GM23338 (cell line): ENCODE measurements around the gene SCRG1. TPM values are rescaled to one million over a fixed set of nuclear protein-coding genes. Genes with fewer than 3 reads are reported as not detected.

Experiments used
- ATAC-seq: fragments of 200-7000 bp; cut with Tn5 transposase; 3 replicates; pipeline ENCODE4 v1.9.1; 2020
- DNase-seq: peaks from one replicate; pipeline ENCODE4 v3.0.0-alpha.2; 2015; ENCODE audit warnings: low spot score
- H2AFZ ChIP-seq: fragments of 200-600 bp; sonication (generic); 2 replicates; pipeline ENCODE4 v1.8.0; 2016; ENCODE audit warnings: antibody characterized with exemption, mild to moderate bottlenecking, moderate library complexity
- H3F3A ChIP-seq: fragments of 200-600 bp; sonication (generic); replicated peaks from 2 replicates; pipeline ENCODE4 v1.8.0; 2017; ENCODE audit warnings: antibody characterized with exemption, mixed run types, low read depth
- H3K27ac ChIP-seq: fragments of 200-600 bp; sonication (generic); 2 replicates; pipeline ENCODE4 v1.6.1; 2016; ENCODE audit warnings: low read depth
- H3K27me3 ChIP-seq: fragments of 200-600 bp; sonication (generic); 2 replicates; pipeline ENCODE4 v1.8.0; 2016; ENCODE audit warnings: mild to moderate bottlenecking, mixed run types, moderate library complexity; ENCODE audit not compliant: insufficient read depth
- H3K36me3 ChIP-seq: fragments of 200-600 bp; sonication (generic); 2 replicates; pipeline ENCODE4 v1.8.0; 2016; ENCODE audit warnings: mild to moderate bottlenecking; ENCODE audit not compliant: insufficient read depth
- H3K4me1 ChIP-seq: fragments of 200-600 bp; sonication (generic); 2 replicates; pipeline ENCODE4 v1.8.0; 2016; ENCODE audit warnings: mild to moderate bottlenecking, moderate library complexity; ENCODE audit not compliant: insufficient read depth
- H3K4me2 ChIP-seq: fragments of 200-600 bp; sonication (generic); 2 replicates; pipeline ENCODE4 v1.7.1; 2017; ENCODE audit warnings: mixed run types
- H3K4me3 ChIP-seq: fragments of 200-600 bp; sonication (generic); 2 replicates; pipeline ENCODE4 v1.6.1; 2016; ENCODE audit warnings: mixed run types
- H3K79me2 ChIP-seq: fragments of 200-600 bp; sonication (generic); replicated peaks from 2 replicates; pipeline ENCODE4 v1.8.0; 2017; ENCODE audit warnings: mild to moderate bottlenecking; ENCODE audit not compliant: insufficient read depth
- H3K9me2 ChIP-seq: fragments of 200-600 bp; sonication (generic); 2 replicates; pipeline ENCODE4 v1.8.0; 2017; ENCODE audit not compliant: insufficient read depth
- H4K20me1 ChIP-seq: fragments of 200-600 bp; sonication (generic); replicated peaks from 2 replicates; pipeline ENCODE4 v1.8.0; 2017; ENCODE audit warnings: mild to moderate bottlenecking; ENCODE audit not compliant: insufficient read depth
- H3K27ac Mint-ChIP-seq: 2 replicates; pipeline ENCODE4 v1.8.0; 2020; ENCODE audit warnings: inconsistent platforms, mild to moderate bottlenecking, moderate library complexity, mixed read lengths
- H3K27me3 Mint-ChIP-seq: 3 replicates; pipeline ENCODE4 v1.8.0; 2022; ENCODE audit warnings: low read depth, mild to moderate bottlenecking, moderate library complexity, mixed read lengths, inconsistent platforms; ENCODE audit not compliant: insufficient read depth, poor library complexity
- H3K36me3 Mint-ChIP-seq: 3 replicates; pipeline ENCODE4 v1.8.0; 2021; ENCODE audit warnings: low read depth, mild to moderate bottlenecking, inconsistent platforms, moderate library complexity, mixed read lengths
- H3K4me1 Mint-ChIP-seq: 3 replicates; pipeline ENCODE4 v1.8.0; 2020; ENCODE audit warnings: mild to moderate bottlenecking, inconsistent platforms, mixed read lengths
- H3K4me3 Mint-ChIP-seq: 3 replicates; pipeline ENCODE4 v1.8.0; 2021; ENCODE audit warnings: moderate library complexity, mild to moderate bottlenecking, inconsistent platforms, mixed read lengths
- H3K9me3 Mint-ChIP-seq: 3 replicates; pipeline ENCODE4 v1.8.0; 2020; ENCODE audit warnings: moderate library complexity, mild to moderate bottlenecking, inconsistent platforms, mixed read lengths
- EZH2 ChIP-seq: fragments of 200-600 bp; sonication (generic); IDR thresholded peaks from one replicate; pipeline ENCODE4 v1.8.0; 2017; ENCODE audit warnings: antibody characterized with exemption, mild to moderate bottlenecking, low read depth; ENCODE audit not compliant: unreplicated experiment
- JUNB ChIP-seq: IDR thresholded peaks from one replicate; pipeline ENCODE4 v1.6.1; 2016; ENCODE audit warnings: antibody characterized with exemption; ENCODE audit not compliant: unreplicated experiment
- NANOG ChIP-seq: IDR thresholded peaks from 2 replicates; pipeline ENCODE4 v1.6.1; 2016; ENCODE audit warnings: antibody characterized with exemption, borderline replicate concordance
- POLR2AphosphoS5 ChIP-seq: IDR thresholded peaks from 2 replicates; pipeline ENCODE4 v1.6.1; 2016; ENCODE audit warnings: antibody characterized with exemption, low read depth
- REST ChIP-seq: IDR thresholded peaks from one replicate; pipeline ENCODE4 v1.6.1; 2018; ENCODE audit warnings: antibody characterized with exemption; ENCODE audit not compliant: unreplicated experiment
- STAT1 ChIP-seq: IDR thresholded peaks from one replicate; pipeline ENCODE4 v1.6.1; 2016; ENCODE audit warnings: antibody characterized with exemption; ENCODE audit not compliant: unreplicated experiment
- ZNF114 ChIP-seq: fragments of 250-450 bp; sonication (Bioruptor Pico); IDR thresholded peaks from 2 replicates; pipeline ENCODE4 v1.5.0; 2020; ENCODE audit warnings: mild to moderate bottlenecking, moderate library complexity
- ZNF331 ChIP-seq: fragments of 250-450 bp; sonication (Bioruptor Pico); IDR thresholded peaks from 2 replicates; pipeline ENCODE4 v1.5.0; 2020; ENCODE audit warnings: low read depth, mild to moderate bottlenecking, moderate library complexity
- polyA plus RNA-seq: library from polyadenylated mRNA; unstranded; fragments of >200 nt; fragmentation: Nextera tagmentation; extraction: Ambion mirVana; gene quantifications from 2 replicates; pipeline ENCODE4 v1.2.1, GENCODE V29; 2016
- total RNA-seq: library from RNA; depleted of rRNA; stranded (reverse); fragments of >200 nt; shearing (Covaris generic); gene quantifications from 2 replicates; pipeline ENCODE4 v1.2.3, GENCODE V29; 2014
- TF ChIP-seq, protein P1 (sequence below): IDR thresholded peaks from 2 replicates; pipeline ENCODE4 v1.6.1; 2016; ENCODE audit warnings: antibody characterized with exemption
- TF ChIP-seq, protein P2 (sequence below): fragments of 250-450 bp; sonication (Bioruptor Pico); IDR thresholded peaks from 2 replicates; pipeline ENCODE4 v1.5.0; 2020; ENCODE audit warnings: mild to moderate bottlenecking, moderate library complexity
- TF ChIP-seq, protein P3 (sequence below), 2 experiments: fragments of 200-600 bp in 1 of 2; sonication (generic) in 1 of 2; conservative IDR thresholded peaks; 2 replicates each; pipeline versions ENCODE4 v1.5.1 to v1.6.1; 2016 to 2017; ENCODE audit warnings: antibody characterized with exemption in 2 of 2, low read depth in 2 of 2, mild to moderate bottlenecking in 2 of 2, moderate library complexity in 1 of 2

SCRG1 gene
- total and polyA plus RNA-seq, 2 experiments from 2014 or later, result 0.45 TPM; not detected in 1

GRCh38 chr4:173413036-173413435 lies 14.1 kb upstream of the SCRG1 start:
- TF ChIP-seq, protein P1, sequence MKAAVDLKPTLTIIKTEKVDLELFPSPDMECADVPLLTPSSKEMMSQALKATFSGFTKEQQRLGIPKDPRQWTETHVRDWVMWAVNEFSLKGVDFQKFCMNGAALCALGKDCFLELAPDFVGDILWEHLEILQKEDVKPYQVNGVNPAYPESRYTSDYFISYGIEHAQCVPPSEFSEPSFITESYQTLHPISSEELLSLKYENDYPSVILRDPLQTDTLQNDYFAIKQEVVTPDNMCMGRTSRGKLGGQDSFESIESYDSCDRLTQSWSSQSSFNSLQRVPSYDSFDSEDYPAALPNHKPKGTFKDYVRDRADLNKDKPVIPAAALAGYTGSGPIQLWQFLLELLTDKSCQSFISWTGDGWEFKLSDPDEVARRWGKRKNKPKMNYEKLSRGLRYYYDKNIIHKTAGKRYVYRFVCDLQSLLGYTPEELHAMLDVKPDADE, result no peak
- TF ChIP-seq, protein P2, sequence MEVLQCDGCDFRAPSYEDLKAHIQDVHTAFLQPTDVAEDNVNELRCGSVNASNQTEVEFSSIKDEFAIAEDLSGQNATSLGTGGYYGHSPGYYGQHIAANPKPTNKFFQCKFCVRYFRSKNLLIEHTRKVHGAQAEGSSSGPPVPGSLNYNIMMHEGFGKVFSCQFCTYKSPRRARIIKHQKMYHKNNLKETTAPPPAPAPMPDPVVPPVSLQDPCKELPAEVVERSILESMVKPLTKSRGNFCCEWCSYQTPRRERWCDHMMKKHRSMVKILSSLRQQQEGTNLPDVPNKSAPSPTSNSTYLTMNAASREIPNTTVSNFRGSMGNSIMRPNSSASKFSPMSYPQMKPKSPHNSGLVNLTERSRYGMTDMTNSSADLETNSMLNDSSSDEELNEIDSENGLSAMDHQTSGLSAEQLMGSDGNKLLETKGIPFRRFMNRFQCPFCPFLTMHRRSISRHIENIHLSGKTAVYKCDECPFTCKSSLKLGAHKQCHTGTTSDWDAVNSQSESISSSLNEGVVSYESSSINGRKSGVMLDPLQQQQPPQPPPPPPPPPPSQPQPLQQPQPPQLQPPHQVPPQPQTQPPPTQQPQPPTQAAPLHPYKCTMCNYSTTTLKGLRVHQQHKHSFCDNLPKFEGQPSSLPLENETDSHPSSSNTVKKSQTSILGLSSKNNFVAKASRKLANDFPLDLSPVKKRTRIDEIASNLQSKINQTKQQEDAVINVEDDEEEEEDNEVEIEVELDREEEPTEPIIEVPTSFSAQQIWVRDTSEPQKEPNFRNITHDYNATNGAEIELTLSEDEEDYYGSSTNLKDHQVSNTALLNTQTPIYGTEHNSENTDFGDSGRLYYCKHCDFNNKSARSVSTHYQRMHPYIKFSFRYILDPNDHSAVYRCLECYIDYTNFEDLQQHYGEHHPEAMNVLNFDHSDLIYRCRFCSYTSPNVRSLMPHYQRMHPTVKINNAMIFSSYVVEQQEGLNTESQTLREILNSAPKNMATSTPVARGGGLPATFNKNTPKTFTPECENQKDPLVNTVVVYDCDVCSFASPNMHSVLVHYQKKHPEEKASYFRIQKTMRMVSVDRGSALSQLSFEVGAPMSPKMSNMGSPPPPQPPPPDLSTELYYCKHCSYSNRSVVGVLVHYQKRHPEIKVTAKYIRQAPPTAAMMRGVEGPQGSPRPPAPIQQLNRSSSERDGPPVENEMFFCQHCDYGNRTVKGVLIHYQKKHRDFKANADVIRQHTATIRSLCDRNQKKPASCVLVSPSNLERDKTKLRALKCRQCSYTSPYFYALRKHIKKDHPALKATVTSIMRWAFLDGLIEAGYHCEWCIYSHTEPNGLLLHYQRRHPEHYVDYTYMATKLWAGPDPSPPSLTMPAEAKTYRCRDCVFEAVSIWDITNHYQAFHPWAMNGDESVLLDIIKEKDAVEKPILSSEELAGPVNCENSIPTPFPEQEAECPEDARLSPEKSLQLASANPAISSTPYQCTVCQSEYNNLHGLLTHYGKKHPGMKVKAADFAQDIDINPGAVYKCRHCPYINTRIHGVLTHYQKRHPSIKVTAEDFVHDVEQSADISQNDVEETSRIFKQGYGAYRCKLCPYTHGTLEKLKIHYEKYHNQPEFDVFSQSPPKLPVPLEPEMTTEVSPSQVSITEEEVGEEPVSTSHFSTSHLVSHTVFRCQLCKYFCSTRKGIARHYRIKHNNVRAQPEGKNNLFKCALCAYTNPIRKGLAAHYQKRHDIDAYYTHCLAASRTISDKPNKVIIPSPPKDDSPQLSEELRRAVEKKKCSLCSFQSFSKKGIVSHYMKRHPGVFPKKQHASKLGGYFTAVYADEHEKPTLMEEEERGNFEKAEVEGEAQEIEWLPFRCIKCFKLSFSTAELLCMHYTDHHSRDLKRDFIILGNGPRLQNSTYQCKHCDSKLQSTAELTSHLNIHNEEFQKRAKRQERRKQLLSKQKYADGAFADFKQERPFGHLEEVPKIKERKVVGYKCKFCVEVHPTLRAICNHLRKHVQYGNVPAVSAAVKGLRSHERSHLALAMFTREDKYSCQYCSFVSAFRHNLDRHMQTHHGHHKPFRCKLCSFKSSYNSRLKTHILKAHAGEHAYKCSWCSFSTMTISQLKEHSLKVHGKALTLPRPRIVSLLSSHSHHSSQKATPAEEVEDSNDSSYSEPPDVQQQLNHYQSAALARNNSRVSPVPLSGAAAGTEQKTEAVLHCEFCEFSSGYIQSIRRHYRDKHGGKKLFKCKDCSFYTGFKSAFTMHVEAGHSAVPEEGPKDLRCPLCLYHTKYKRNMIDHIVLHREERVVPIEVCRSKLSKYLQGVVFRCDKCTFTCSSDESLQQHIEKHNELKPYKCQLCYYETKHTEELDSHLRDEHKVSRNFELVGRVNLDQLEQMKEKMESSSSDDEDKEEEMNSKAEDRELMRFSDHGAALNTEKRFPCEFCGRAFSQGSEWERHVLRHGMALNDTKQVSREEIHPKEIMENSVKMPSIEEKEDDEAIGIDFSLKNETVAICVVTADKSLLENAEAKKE (CRISPR knock-in tag), result no peak
- no peak for TF ChIP-seq EZH2
- no peak for TF ChIP-seq STAT1
- TF ChIP-seq REST, result no peak
- TF ChIP-seq JUNB, result no peak
- TF ChIP-seq, protein P3, sequence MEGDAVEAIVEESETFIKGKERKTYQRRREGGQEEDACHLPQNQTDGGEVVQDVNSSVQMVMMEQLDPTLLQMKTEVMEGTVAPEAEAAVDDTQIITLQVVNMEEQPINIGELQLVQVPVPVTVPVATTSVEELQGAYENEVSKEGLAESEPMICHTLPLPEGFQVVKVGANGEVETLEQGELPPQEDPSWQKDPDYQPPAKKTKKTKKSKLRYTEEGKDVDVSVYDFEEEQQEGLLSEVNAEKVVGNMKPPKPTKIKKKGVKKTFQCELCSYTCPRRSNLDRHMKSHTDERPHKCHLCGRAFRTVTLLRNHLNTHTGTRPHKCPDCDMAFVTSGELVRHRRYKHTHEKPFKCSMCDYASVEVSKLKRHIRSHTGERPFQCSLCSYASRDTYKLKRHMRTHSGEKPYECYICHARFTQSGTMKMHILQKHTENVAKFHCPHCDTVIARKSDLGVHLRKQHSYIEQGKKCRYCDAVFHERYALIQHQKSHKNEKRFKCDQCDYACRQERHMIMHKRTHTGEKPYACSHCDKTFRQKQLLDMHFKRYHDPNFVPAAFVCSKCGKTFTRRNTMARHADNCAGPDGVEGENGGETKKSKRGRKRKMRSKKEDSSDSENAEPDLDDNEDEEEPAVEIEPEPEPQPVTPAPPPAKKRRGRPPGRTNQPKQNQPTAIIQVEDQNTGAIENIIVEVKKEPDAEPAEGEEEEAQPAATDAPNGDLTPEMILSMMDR (conservative IDR thresholded peaks at IDR 0.05; ENCODE audit: low read depth in 2 of 2), result no peak
- no peak for TF ChIP-seq ZNF331 (CRISPR knock-in tag)
- no peak for TF ChIP-seq ZNF114 (CRISPR knock-in tag)
- TF ChIP-seq NANOG, result no peak
- no peak for TF ChIP-seq POLR2AphosphoS5
- H3K4me1 ChIP-seq, result no peaks in the 10 kb centered on the region
- H3K27ac Mint-ChIP-seq, result no peak overlapping the region
- H3K27me3 Mint-ChIP-seq, result peaks cover 7% of the 10 kb centered on the region
- no peak overlapping the region for H3K4me3 ChIP-seq
- H3K27me3 ChIP-seq, result no peaks in the 10 kb centered on the region
- H3K4me2 ChIP-seq, result no peak overlapping the region
- no peak overlapping the region for H2AFZ ChIP-seq
- H3K36me3 ChIP-seq, result no peaks in the 10 kb centered on the region
- H3K27ac ChIP-seq, result no peak overlapping the region
- no peak overlapping the region for H3K4me3 Mint-ChIP-seq
- H3K36me3 Mint-ChIP-seq, result no peaks in the 10 kb centered on the region
- H4K20me1 ChIP-seq, result no peaks in the 10 kb centered on the region
- H3F3A ChIP-seq, result no peaks in the 10 kb centered on the region; the same call in 1 of the 2 replicates
- no peaks in the 10 kb centered on the region for H3K9me3 Mint-ChIP-seq
- DNase-seq, result no peak
- no peaks in the 10 kb centered on the region for H3K9me2 ChIP-seq
- ATAC-seq, result no peak
- H3K4me1 Mint-ChIP-seq, result no peaks in the 10 kb centered on the region; the same call in 2 of the 3 replicates
- no peaks in the 10 kb centered on the region for H3K79me2 ChIP-seq
